BE2C (cell line): ENCODE data around the gene CLDN24.

Experiments
- DNase-seq: peaks from one replicate; pipeline ENCODE4 v3.0.0-alpha.2; 2020
- H3K27me3 ChIP-seq: fragments of 250-450 bp; sonication (Bioruptor Pico); 2 replicates; pipeline ENCODE4 v1.5.1; 2020; ENCODE audit warnings: mild to moderate bottlenecking
- H3K36me3 ChIP-seq: fragments of 250-450 bp; sonication (Bioruptor Pico); 2 replicates; pipeline ENCODE4 v1.5.1; 2020; ENCODE audit warnings: mild to moderate bottlenecking
- H3K4me1 ChIP-seq: fragments of 250-450 bp; sonication (Bioruptor Pico); 2 replicates; pipeline ENCODE4 v1.5.1; 2020
- H3K4me3 ChIP-seq: 2 replicates; pipeline ENCODE4 v1.5.1; 2011; ENCODE audit warnings: low read depth, low read length
- H3K9me3 ChIP-seq: fragments of 250-450 bp; sonication (Bioruptor Pico); 2 replicates; pipeline ENCODE4 v1.5.1; 2020
- CTCF ChIP-seq: IDR thresholded peaks from 2 replicates; pipeline ENCODE4 v1.5.1; 2012; ENCODE audit warnings: mild to moderate bottlenecking, low read depth, low read length

CLDN24 gene

DNA sequence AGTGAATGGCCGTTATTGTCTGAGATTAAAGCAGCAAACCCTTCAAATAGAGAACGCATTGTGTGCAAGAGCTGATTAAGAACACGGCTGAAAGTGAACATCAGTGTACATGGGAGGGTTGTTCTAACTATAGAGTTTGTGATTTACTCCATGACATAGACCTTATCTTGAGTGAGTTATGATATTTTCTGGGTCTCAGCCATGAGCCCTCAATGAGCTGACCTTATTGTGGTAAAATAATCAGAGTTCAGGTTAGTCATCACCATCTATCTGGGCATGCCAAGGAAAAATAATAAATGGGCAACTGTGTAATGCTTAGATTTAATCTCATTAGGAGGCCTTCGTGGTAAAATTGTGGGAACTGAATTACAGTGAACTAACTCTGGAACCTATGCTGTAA is 33.2 kb upstream of the CLDN24 start:
- H3K9me3 ChIP-seq: no peaks in the 10 kb centered on the region
- no peak for DNase-seq
- no peak for TF ChIP-seq CTCF
- no peaks in the 10 kb centered on the region; the same call in 1 of the 2 replicates for H3K4me1 ChIP-seq
- H3K4me3 ChIP-seq: no peak overlapping the region
- no peaks in the 10 kb centered on the region for H3K36me3 ChIP-seq
- no peaks in the 10 kb centered on the region for H3K27me3 ChIP-seq

DNA sequence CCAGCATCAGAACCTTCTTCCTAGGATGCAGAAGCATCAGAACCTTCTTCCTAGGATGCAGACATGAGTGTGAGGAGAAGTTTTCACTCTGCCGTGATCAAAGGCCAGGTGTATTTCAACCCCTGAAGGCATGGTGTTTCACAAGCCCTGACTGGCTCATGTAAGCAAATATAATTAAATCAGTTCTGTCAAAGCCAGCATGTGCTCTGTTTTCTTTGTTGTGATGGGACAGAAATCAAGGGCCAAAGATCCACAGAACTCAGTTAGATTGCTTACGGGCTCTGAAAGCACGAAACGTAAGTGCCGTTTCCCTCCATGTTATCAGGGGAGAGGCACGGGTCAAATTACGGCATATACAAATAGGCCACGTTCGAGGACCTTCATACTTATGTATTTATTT is 32.0 kb upstream of the CLDN24 start:
- Histone ChIP-seq H3K9me3 (no peaks in the 10 kb centered on the region), H3K4me3 (no peak overlapping the region), H3K36me3 (no peaks in the 10 kb centered on the region), H3K4me1 (no peaks in the 10 kb centered on the region; the same call in 1 of the 2 replicates), H3K27me3 (no peaks in the 10 kb centered on the region)
- DNase-seq: no peak
- no peak for TF ChIP-seq CTCF

GRCh38 chr4:183353557-183353956 is 31.3 kb upstream of the CLDN24 start:
- no peak for DNase-seq
- no peaks in the 10 kb centered on the region for H3K36me3 ChIP-seq
- H3K9me3 ChIP-seq: no peaks in the 10 kb centered on the region
- no peaks in the 10 kb centered on the region for H3K27me3 ChIP-seq
- H3K4me3 ChIP-seq: no peak overlapping the region
- TF ChIP-seq CTCF: no peak
- H3K4me1 ChIP-seq: no peaks in the 10 kb centered on the region; the same call in 1 of the 2 replicates

DNA sequence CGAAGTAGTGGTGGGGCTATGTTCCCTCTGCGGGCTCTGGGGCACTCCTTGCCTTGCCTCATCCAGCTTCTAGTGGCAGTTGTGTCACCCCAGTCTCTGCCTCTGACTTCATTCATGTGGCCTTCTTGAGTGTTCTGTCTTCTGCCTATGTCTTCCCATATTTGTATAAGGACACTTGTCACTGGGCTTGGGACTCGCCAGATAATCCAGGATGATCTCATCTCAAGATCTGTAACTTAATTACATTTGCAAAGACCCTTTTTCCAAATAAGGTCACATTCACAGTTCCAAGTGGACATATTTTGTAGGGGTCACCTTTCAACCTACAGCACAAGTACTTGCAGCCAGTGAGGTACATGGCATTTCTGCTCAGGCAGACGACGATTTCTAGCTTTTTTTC is 30.3 kb upstream of the CLDN24 start:
- Histone ChIP-seq H3K36me3 (no peaks in the 10 kb centered on the region), H3K9me3 (no peaks in the 10 kb centered on the region), H3K4me1 (no peaks in the 10 kb centered on the region; the same call in 1 of the 2 replicates), H3K4me3 (no peak overlapping the region), H3K27me3 (no peaks in the 10 kb centered on the region)
- TF ChIP-seq CTCF: no peak
- DNase-seq: no peak

DNA sequence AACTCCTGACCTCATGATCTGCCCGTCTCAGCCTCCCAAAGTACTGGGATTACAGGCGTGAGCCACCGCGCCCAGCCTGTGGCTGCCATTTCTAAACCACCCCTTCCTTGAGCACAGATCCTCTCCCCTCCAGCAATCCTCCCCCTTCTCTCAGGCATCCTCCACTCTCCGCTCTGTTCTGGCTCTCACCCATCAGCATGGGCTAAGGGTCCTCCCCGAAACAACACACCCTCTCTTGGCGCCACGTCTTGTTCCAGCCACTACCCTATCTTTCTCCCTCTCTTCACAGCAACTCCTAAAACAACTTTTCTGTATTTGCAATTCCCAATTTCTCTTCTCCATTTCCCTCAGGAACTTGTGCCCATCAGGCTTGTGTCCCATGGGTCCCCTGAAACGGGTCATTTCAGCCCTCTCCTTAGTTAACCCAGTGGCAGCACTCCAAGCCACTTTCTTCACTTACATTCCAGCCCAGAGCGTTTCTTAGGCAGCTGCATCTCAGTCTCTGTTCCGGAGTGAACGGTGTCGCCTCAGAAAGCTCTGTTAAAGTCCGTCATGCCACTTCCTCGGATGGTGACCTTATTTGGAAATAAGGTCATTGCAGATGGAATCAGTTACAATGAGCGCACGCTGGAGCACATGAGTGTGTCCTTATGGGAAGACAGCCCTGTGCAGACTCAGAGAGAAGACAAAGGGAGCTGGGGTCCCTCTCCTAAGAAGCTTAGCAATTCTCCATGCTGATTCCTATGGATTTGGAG is 28.3 kb upstream of the CLDN24 start:
- Histone ChIP-seq H3K9me3 (no peaks in the 10 kb centered on the region), H3K27me3 (no peaks in the 10 kb centered on the region), H3K36me3 (no peaks in the 10 kb centered on the region), H3K4me3 (no peak overlapping the region), H3K4me1 (no peaks in the 10 kb centered on the region; the same call in 1 of the 2 replicates)
- no peak for TF ChIP-seq CTCF
- no peak for DNase-seq

DNA sequence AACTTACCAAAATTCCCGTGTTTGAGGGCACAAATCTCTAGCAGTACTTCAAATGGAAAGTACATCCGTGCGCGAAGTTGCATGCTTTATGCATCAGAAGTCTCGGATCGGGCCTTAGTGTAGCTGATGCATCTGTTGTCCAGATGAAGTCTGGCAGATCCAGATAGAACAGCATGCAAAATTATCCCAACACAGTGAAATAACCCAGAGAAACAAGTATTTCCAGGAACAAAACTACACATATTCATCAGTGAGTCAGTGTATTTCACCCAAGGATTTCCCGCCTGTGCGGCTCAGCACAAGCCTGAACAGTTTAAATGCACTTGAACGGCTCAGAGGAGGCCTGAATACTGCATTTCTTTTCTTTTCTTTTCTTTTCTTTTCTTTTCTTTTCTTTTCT is 27.4 kb upstream of the CLDN24 start:
- no peak for DNase-seq
- Histone ChIP-seq H3K27me3 (no peaks in the 10 kb centered on the region), H3K9me3 (no peaks in the 10 kb centered on the region), H3K36me3 (no peaks in the 10 kb centered on the region), H3K4me1 (no peaks in the 10 kb centered on the region), H3K4me3 (no peak overlapping the region)
- TF ChIP-seq CTCF: no peak
